Neuronal stem cell (in vitro differentiated cells): ENCODE results near the gene POU3F3.

Source experiments
- DNase-seq: peaks from one replicate; pipeline ENCODE4 v3.0.0-alpha.2; 2013; ENCODE audit warnings: low spot score
- H2AFZ ChIP-seq: one replicate; pipeline ENCODE4 v1.6.1; 2013; ENCODE audit warnings: mild to moderate bottlenecking, low read length, inconsistent platforms
- H2AK5ac ChIP-seq: 2 replicates; pipeline ENCODE4 v1.6.1; 2013; ENCODE audit warnings: low read depth, mild to moderate bottlenecking, inconsistent platforms, low read length, moderate library complexity, mixed read lengths
- H2BK120ac ChIP-seq: 2 replicates; pipeline ENCODE4 v1.6.1; 2013; ENCODE audit warnings: low read depth, mild to moderate bottlenecking, inconsistent platforms, low read length, moderate library complexity, mixed read lengths
- H2BK12ac ChIP-seq: one replicate; pipeline ENCODE4 v1.6.1; 2013; ENCODE audit warnings: low read length, inconsistent platforms
- H2BK15ac ChIP-seq: 2 replicates; pipeline ENCODE4 v1.6.1; 2013; ENCODE audit warnings: mild to moderate bottlenecking, low read length, inconsistent platforms, mixed read lengths
- H2BK5ac ChIP-seq: one replicate; pipeline ENCODE4 v1.6.1; 2013; ENCODE audit warnings: inconsistent platforms, mild to moderate bottlenecking, low read length, moderate library complexity
- H3K14ac ChIP-seq: one replicate; pipeline ENCODE4 v1.6.1; 2013; ENCODE audit warnings: low read length, inconsistent platforms
- H3K18ac ChIP-seq: 2 replicates; pipeline ENCODE4 v1.6.1; 2013; ENCODE audit warnings: low read length, inconsistent platforms
- H3K23ac ChIP-seq: 2 replicates; pipeline ENCODE4 v1.6.1; 2013; ENCODE audit warnings: low read depth, mild to moderate bottlenecking, mixed read lengths, low read length, inconsistent platforms; ENCODE audit not compliant: poor library complexity
- H3K27ac ChIP-seq: replicated peaks from 3 replicates; pipeline ENCODE4 v1.5.1; 2013; ENCODE audit warnings: low read length, inconsistent platforms
- H3K27me3 ChIP-seq, 3 experiments: 2 replicates each; pipeline ENCODE4 v1.6.1; 2013; ENCODE audit warnings: low read length in 3 of 3, mild to moderate bottlenecking in 2 of 3, inconsistent platforms in 1 of 3, low read depth in 1 of 3, mixed read lengths in 1 of 3, moderate library complexity in 1 of 3; ENCODE audit not compliant: control insufficient read depth in 3 of 3, insufficient read depth in 3 of 3
- H3K36me3 ChIP-seq, 2 donors: replicated peaks in 1 of 2; 2 replicates each; pipeline ENCODE4 v1.6.1; 2013; ENCODE audit warnings: low read length in 2 of 2; ENCODE audit not compliant: control insufficient read depth in 2 of 2, insufficient read depth in 2 of 2
- H3K4ac ChIP-seq: 2 replicates; pipeline ENCODE4 v1.6.1; 2013; ENCODE audit warnings: inconsistent platforms, mild to moderate bottlenecking, low read length, moderate library complexity
- H3K4me1 ChIP-seq, 2 donors: 1 replicate in 1 of 2; 2 replicates in 1 of 2; pipeline ENCODE4 v1.6.1; 2013; ENCODE audit warnings: low read length in 2 of 2, low read depth in 1 of 2; ENCODE audit not compliant: control insufficient read depth in 2 of 2, insufficient read depth in 1 of 2
- H3K4me2 ChIP-seq: one replicate; pipeline ENCODE4 v1.6.1; 2013; ENCODE audit warnings: mild to moderate bottlenecking, low read length, inconsistent platforms; ENCODE audit not compliant: insufficient read depth, poor library complexity, severe bottlenecking
- H3K4me3 ChIP-seq, 2 donors: 2 replicates each; pipeline ENCODE4 v1.5.1; 2013; ENCODE audit warnings: low read length in 2 of 2, mild to moderate bottlenecking in 2 of 2, inconsistent platforms in 1 of 2, moderate library complexity in 1 of 2
- H3K79me1 ChIP-seq: one replicate; pipeline ENCODE4 v1.6.1; 2013; ENCODE audit warnings: low read depth, mild to moderate bottlenecking, inconsistent platforms, low read length, moderate library complexity
- H3K9ac ChIP-seq: one replicate; pipeline ENCODE4 v1.6.1; 2013; ENCODE audit warnings: mild to moderate bottlenecking, low read depth, low read length, inconsistent platforms; ENCODE audit not compliant: poor library complexity
- H3K9me3 ChIP-seq, 2 donors: replicated peaks in 1 of 2; 2 replicates each; pipeline versions ENCODE3 to v1.6.1; 2013; ENCODE audit warnings: low read length in 2 of 2, mild to moderate bottlenecking in 2 of 2, inconsistent platforms in 1 of 2, low read depth in 1 of 2, mixed read lengths in 1 of 2, moderate library complexity in 1 of 2; ENCODE audit not compliant: control insufficient read depth in 2 of 2, insufficient read depth in 1 of 2
- H4K8ac ChIP-seq: one replicate; pipeline ENCODE4 v1.6.1; 2013; ENCODE audit warnings: low read depth, mild to moderate bottlenecking, inconsistent platforms, low read length, moderate library complexity
- H4K91ac ChIP-seq: one replicate; pipeline ENCODE4 v1.6.1; 2013; ENCODE audit warnings: low read length, low read depth, mild to moderate bottlenecking, inconsistent platforms; ENCODE audit not compliant: poor library complexity
- WGBS, 2 donors: extraction: QIAGEN DNeasy Blood & Tissue Kit; methylation state at CpG; one replicate each; pipeline ENCODE4 v1.1.7; 2013; ENCODE audit warnings: missing lambda C conversion rate in 2 of 2, mixed read lengths in 1 of 2; ENCODE audit not compliant: insufficient read length in 2 of 2, insufficient replicate concordance in 1 of 2; ENCODE audit errors: extremely low coverage in 2 of 2; 5-methylcytosine and 5-hydroxymethylcytosine counted together

Gene POU3F3

DNA sequence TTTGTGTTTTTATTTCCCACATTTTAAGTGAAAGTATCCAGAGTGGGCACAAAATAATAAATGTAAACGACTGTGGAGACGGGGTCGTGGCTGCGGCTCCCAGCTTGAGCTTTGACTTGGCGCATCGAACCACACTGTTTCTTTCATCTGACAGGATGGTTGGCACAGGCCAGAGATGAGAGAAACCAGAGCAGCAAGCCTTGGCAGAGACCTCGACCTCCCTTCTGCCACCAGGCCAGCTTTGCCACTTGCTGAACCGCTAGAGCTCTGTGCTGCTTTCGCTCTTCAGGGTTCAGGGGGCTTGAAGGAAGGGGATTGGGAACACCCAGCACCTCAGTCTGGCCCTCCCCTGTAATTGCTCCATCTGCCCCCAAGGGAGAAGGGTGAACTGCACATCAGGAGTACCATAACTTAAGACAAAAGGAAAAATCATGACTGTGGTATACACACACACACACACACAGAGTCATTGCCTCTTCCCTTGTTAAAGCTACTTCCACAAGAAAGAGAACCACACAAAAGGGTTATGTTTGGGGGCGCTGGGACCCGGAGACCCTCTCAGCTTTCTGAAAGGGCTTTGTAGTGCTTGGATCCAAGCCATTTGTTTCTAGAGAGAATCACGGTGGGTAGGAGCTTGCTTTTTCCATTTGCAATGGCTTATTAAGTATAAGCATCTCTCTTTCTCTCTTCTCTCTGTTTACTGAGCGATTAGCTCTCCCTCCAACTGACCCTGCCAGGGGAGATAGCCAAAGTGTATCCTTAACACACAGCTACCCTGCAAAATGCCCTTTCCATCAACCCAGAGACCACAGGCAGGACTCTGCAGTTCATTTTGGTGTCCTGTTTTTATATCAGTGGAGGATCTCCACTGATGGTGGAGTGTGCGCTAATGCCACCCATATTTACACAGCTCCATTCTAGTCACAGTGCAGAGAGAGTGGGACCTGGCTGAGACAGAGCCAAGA is 23.0 kb downstream of the POU3F3 start:
- Histone ChIP-seq H3K27ac (no peak overlapping the region), H2BK12ac (no peak overlapping the region), H3K36me3 (no peaks in the 10 kb centered on the region), H3K23ac (no peak overlapping the region), H2AFZ (no peak overlapping the region), H3K14ac (no peak overlapping the region), H2BK15ac (no peak overlapping the region), H3K18ac (no peak overlapping the region), H3K27me3 (peaks cover 0 to 23% (median 2%) of the 10 kb centered on the region in 3 experiments), H3K9me3 (no peaks in the 10 kb centered on the region), H3K4ac (no peak overlapping the region), H3K4me1 (peaks cover 2 to 4% of the 10 kb centered on the region in 2 donors), H2BK120ac (no peak overlapping the region), H3K9ac (no peak overlapping the region), H4K91ac (no peak overlapping the region), H3K4me2 (no peak overlapping the region), H2AK5ac (no peak overlapping the region), H4K8ac (no peak overlapping the region), H3K4me3 (no peak overlapping the region), H3K79me1 (no peaks in the 10 kb centered on the region), H2BK5ac (no peak overlapping the region)
- WGBS, 2 donors: no CpG with 5 or more reads among the region's 14 CpGs
- no peak for DNase-seq

DNA sequence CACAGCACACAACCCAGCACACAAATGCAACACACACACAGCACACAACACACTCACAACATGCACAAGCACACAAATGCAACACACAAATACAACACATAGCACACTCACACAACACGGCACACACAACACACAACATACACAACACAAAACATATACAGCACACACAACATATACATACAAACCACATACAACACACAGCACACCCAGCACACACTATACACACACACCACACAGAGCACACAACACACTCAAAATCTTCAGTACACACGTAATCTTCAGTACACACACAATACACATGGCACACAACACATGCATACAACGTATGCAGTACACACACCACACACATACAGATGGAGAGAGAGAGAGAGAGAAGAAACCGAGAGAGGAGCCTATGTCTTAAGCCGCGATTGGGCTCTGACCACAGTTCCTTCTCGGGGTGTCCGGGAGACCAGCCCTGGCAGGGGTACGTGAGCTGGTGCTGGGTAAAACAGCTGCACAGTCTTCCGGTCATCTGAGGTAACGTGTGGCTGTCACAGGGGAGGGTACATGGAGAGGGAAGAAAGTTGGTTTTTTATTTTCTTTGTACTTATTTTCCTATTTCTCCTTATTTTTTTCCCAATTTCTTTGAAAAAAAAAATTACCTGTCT is 25.1 kb downstream of the POU3F3 start:
- Histone ChIP-seq H3K14ac (no peak overlapping the region), H3K4me1 (no peaks in the 10 kb centered on the region), H3K18ac (no peak overlapping the region), H2BK12ac (no peak overlapping the region), H3K27me3 (peaks cover 0 to 7% (median 0%) of the 10 kb centered on the region in 3 experiments), H4K91ac (no peak overlapping the region), H3K36me3 (no peaks in the 10 kb centered on the region), H2BK5ac (no peak overlapping the region), H3K4ac (no peak overlapping the region), H3K4me2 (no peak overlapping the region), H3K23ac (no peak overlapping the region), H2AK5ac (no peak overlapping the region), H3K9me3 (no peaks in the 10 kb centered on the region), H3K4me3 (no peak overlapping the region), H2BK120ac (no peak overlapping the region), H2BK15ac (no peak overlapping the region), H4K8ac (peak overlapping the region; percentile 68), H2AFZ (no peak overlapping the region), H3K79me1 (no peaks in the 10 kb centered on the region), H3K9ac (no peak overlapping the region), H3K27ac (no peak overlapping the region)
- DNase-seq: no peak
- WGBS, 2 donors: no CpG with 5 or more reads among the region's 11 CpGs

DNA sequence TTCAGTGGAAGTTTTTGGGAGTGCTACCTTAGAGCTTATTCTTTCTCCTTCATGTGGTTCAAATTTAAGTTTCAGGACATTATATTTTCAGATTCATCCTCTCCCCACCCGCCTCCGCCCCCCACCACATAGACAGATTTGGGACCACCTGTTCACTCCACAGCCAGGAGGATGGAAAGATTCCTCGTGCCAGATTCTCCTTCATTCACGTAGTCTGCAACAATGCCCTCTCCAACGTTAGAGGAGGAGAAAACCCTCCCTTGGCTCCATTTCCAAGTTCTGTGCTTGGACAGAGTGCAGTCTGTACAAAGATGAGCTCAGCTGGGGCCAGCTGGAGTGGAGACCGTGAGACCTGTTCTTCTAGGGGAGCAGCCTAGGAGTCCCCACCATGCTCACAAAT is 26.2 kb downstream of the POU3F3 start:
- Histone ChIP-seq H2BK12ac (no peak overlapping the region), H3K36me3 (no peaks in the 10 kb centered on the region), H3K14ac (no peak overlapping the region), H3K4me2 (no peak overlapping the region), H3K27ac (no peak overlapping the region), H4K91ac (no peak overlapping the region), H3K18ac (peak overlapping the region; percentile 41), H3K9ac (no peak overlapping the region), H3K4ac (no peak overlapping the region), H3K4me1 (no peaks in the 10 kb centered on the region), H2BK5ac (no peak overlapping the region), H4K8ac (no peak overlapping the region), H2BK120ac (no peak overlapping the region), H2AK5ac (no peak overlapping the region), H2BK15ac (no peak overlapping the region), H3K4me3 (no peak overlapping the region), H3K9me3 (no peaks in the 10 kb centered on the region), H3K27me3 (peaks cover 0 to 2% (median 0%) of the 10 kb centered on the region in 3 experiments), H3K23ac (no peak overlapping the region), H3K79me1 (no peaks in the 10 kb centered on the region), H2AFZ (no peak overlapping the region)
- WGBS, 2 donors: no CpG with 5 or more reads among the region's 6 CpGs
- no peak for DNase-seq

DNA sequence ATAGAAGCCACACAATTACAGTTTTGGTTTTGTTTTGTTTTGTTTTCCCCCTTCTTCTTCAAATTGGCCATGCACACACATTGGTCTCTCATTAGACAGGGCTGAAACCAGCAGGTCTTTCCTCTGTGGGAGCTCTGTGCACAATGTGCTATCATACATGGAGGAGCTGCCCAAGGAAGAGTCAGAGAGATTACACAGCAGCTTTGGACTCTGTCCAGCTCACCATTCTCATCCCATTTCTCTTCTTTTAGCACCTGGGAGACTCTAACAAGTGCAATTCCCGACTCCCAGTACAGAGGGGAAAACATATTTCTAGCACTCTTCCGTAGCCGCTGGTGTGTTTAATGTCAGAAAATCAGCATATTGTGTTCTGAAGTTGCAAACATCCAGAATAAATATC is 29.4 kb downstream of the POU3F3 start:
- no peak overlapping the region for H2BK120ac ChIP-seq
- H3K4me1 ChIP-seq: no peaks in the 10 kb centered on the region
- H3K4me2 ChIP-seq: no peak overlapping the region
- H2BK12ac ChIP-seq: no peak overlapping the region
- no peak overlapping the region for H2BK15ac ChIP-seq
- H3K36me3 ChIP-seq: no peaks in the 10 kb centered on the region
- H3K79me1 ChIP-seq: no peaks in the 10 kb centered on the region
- H4K91ac ChIP-seq: no peak overlapping the region
- no peak overlapping the region for H3K4me3 ChIP-seq
- no peak overlapping the region for H2AK5ac ChIP-seq
- no peak overlapping the region for H3K18ac ChIP-seq
- DNase-seq: no peak
- WGBS, 2 donors: no CpG with 5 or more reads among the region's 3 CpGs
- no peak overlapping the region for H2BK5ac ChIP-seq
- H3K14ac ChIP-seq: no peak overlapping the region
- H4K8ac ChIP-seq: no peak overlapping the region
- H3K23ac ChIP-seq: no peak overlapping the region
- no peak overlapping the region for H3K27ac ChIP-seq
- H3K27me3 ChIP-seq: peaks cover 0 to 2% (median 0%) of the 10 kb centered on the region in 3 experiments
- no peak overlapping the region for H3K4ac ChIP-seq
- H3K9ac ChIP-seq: no peak overlapping the region
- H2AFZ ChIP-seq: no peak overlapping the region
- no peaks in the 10 kb centered on the region for H3K9me3 ChIP-seq
